ENCODE measurements around the gene DAAM2.

DNA sequence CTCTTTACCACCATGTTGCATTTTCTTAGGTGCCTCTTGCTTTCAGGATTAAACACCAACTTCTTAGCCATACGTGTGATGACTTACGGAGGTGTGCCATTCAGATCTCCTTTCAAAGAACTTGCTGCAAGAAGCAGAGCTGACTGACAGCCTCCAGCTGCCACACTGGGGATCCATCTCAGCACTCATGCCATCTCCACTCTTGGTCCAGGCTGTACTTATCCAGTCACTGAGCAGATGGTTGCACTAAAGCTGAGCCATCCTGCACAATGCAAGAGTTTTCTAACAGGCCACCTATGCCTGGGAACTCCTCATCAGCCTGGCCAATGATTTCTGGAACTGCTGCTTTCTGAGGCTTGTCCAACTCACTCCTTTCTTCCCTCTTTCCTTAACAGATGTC, 35.6 kb upstream of the DAAM2 start:
- TF ChIP-seq, protein P1, sequence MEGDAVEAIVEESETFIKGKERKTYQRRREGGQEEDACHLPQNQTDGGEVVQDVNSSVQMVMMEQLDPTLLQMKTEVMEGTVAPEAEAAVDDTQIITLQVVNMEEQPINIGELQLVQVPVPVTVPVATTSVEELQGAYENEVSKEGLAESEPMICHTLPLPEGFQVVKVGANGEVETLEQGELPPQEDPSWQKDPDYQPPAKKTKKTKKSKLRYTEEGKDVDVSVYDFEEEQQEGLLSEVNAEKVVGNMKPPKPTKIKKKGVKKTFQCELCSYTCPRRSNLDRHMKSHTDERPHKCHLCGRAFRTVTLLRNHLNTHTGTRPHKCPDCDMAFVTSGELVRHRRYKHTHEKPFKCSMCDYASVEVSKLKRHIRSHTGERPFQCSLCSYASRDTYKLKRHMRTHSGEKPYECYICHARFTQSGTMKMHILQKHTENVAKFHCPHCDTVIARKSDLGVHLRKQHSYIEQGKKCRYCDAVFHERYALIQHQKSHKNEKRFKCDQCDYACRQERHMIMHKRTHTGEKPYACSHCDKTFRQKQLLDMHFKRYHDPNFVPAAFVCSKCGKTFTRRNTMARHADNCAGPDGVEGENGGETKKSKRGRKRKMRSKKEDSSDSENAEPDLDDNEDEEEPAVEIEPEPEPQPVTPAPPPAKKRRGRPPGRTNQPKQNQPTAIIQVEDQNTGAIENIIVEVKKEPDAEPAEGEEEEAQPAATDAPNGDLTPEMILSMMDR (IDR thresholded peaks at IDR 0.05 in 4 of 5, conservative IDR thresholded peaks at IDR 0.05 in 1 of 5), result no peak
- TF ChIP-seq POLR2A (IDR thresholded peaks at IDR 0.05), result no peak

Data from gastrocnemius medialis (tissue), 4 donors.